LNCaP clone FGC (cell line): ENCODE results near the gene DLX3.

Experiments used
- DNase-seq: peaks from one replicate; pipeline ENCODE4 v3.0.0-alpha.2; 2011; ENCODE audit warnings: low read depth
- H3K4me3 ChIP-seq: 2 replicates; pipeline ENCODE4 v1.5.1; 2011; ENCODE audit warnings: mild to moderate bottlenecking, low read depth, low read length, control low read depth
- CTCF ChIP-seq: IDR thresholded peaks from 2 replicates; pipeline ENCODE4 v1.5.1; 2012; ENCODE audit warnings: mild to moderate bottlenecking; ENCODE audit not compliant: control insufficient read depth, insufficient read depth; ENCODE audit errors: extremely low read depth

DLX3 gene

GRCh38 chr17:50036455-50037261 is 41.6 kb upstream of the DLX3 start:
- no peak for DNase-seq
- TF ChIP-seq CTCF: no peak
- H3K4me3 ChIP-seq: no peak overlapping the region

GRCh38 chr17:50035945-50036344 is 40.9 kb upstream of the DLX3 start:
- no peak for DNase-seq
- no peak for TF ChIP-seq CTCF
- no peak overlapping the region for H3K4me3 ChIP-seq

GRCh38 chr17:50035421-50035879 is 40.4 kb upstream of the DLX3 start:
- no peak for DNase-seq
- H3K4me3 ChIP-seq: no peak overlapping the region
- no peak for TF ChIP-seq CTCF

GRCh38 chr17:50034498-50035364 is 39.7 kb upstream of the DLX3 start:
- no peak overlapping the region for H3K4me3 ChIP-seq
- no peak for DNase-seq
- TF ChIP-seq CTCF: no peak

GRCh38 chr17:50033316-50033715 is 38.3 kb upstream of the DLX3 start:
- DNase-seq: no peak
- no peak for TF ChIP-seq CTCF
- H3K4me3 ChIP-seq: no peak overlapping the region

DNA sequence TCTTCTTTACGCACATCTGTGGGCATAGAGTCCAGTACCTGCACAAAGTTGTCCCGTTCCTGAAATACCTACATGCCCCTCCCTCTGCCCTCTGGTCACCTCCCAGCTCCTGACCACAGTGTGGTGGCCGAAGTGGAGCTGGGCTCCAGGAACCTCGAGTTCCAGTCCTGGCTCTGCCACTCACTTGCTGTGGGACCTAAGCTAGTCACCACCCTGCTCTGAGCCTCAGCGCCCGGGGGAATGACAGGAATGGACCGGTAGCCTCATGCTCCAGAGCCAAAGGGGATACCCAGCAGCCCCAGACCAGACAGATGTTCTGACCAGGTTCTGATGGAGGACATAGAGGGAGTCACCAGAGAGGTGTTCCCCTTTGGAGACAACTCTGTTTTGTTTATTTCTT is 34.2 kb upstream of the DLX3 start:
- H3K4me3 ChIP-seq: no peak overlapping the region
- DNase-seq: no peak
- no peak for TF ChIP-seq CTCF
